ENCODE data around the gene FOXN3. TPM values are rescaled to one million over a fixed set of nuclear protein-coding genes. Genes with fewer than 3 reads are reported as not detected.
A peak's percentile ranks its signal among the peaks of the same experiment; 100 is the strongest.

The FOXN3 gene
- total RNA-seq, 1 donor from 2014 or later, result 41.4 TPM

GRCh38 chr14:89188492-89188891 lies 228.5 kb downstream of the FOXN3 start:
- no peaks in the 10 kb centered on the region for H3K9me3 Mint-ChIP-seq
- no peak for TF ChIP-seq CTCF (conservative IDR thresholded peaks at IDR 0.05)
- no peaks in the 10 kb centered on the region for H3K27me3 Mint-ChIP-seq (ENCODE audit: low read depth)
- DNase-seq (ENCODE audit: low read depth, low spot score), result no peak
- H3K27ac Mint-ChIP-seq (ENCODE audit: unreplicated experiment), result no peak overlapping the region
- peaks cover 24% of the 10 kb centered on the region for H3K4me1 Mint-ChIP-seq
- H3K4me3 Mint-ChIP-seq, result no peak overlapping the region
- H3K36me3 Mint-ChIP-seq (ENCODE audit: low read depth), result peaks cover 7% of the 10 kb centered on the region

GRCh38 chr14:89187501-89187900 lies 229.5 kb downstream of the FOXN3 start:
- peaks cover 7% of the 10 kb centered on the region for H3K36me3 Mint-ChIP-seq (ENCODE audit: low read depth)
- H3K27ac Mint-ChIP-seq (ENCODE audit: unreplicated experiment), result no peak overlapping the region
- no peaks in the 10 kb centered on the region for H3K27me3 Mint-ChIP-seq (ENCODE audit: low read depth)

GRCh38 chr14:89186856-89187376 lies 230.1 kb downstream of the FOXN3 start:
- peaks cover 7% of the 10 kb centered on the region for H3K36me3 Mint-ChIP-seq (ENCODE audit: low read depth)
- peak overlapping the region; percentile 64 for H3K27ac Mint-ChIP-seq (ENCODE audit: unreplicated experiment)
- H3K27me3 Mint-ChIP-seq (ENCODE audit: low read depth), result no peaks in the 10 kb centered on the region
- TF ChIP-seq CTCF (conservative IDR thresholded peaks at IDR 0.05), result no peak
- peaks cover 24% of the 10 kb centered on the region for H3K4me1 Mint-ChIP-seq
- H3K9me3 Mint-ChIP-seq, result no peaks in the 10 kb centered on the region
- no peak overlapping the region for H3K4me3 Mint-ChIP-seq
- no peak for DNase-seq (ENCODE audit: low read depth, low spot score)

More at GRCh38 chr14:89187501-89187900, 229.5 kb downstream of the FOXN3 start:
- Mint-ChIP-seq H3K4me1 (peaks cover 24% of the 10 kb centered on the region), H3K4me3 (no peak overlapping the region), H3K9me3 (no peaks in the 10 kb centered on the region)
- DNase-seq (ENCODE audit: low read depth, low spot score), result no peak
- no peak for TF ChIP-seq CTCF (conservative IDR thresholded peaks at IDR 0.05)

- no peaks in the 10 kb centered on the region for H3K27me3 Mint-ChIP-seq (ENCODE audit: low read depth)
- no peak overlapping the region for H3K4me3 Mint-ChIP-seq
- H3K4me1 Mint-ChIP-seq, result peaks cover 21% of the 10 kb centered on the region
- H3K9me3 Mint-ChIP-seq, result no peaks in the 10 kb centered on the region
- TF ChIP-seq CTCF (conservative IDR thresholded peaks at IDR 0.05), result no peak
- H3K27ac Mint-ChIP-seq (ENCODE audit: unreplicated experiment), result peak overlapping the region; percentile 9
- DNase-seq (ENCODE audit: low read depth, low spot score), result no peak
- peaks cover 7% of the 10 kb centered on the region for H3K36me3 Mint-ChIP-seq (ENCODE audit: low read depth)
Observed at GRCh38 chr14:89185919-89186855, 230.8 kb downstream of the FOXN3 start.

GRCh38 chr14:89184952-89185351 lies 232.1 kb downstream of the FOXN3 start:
- no peak overlapping the region for H3K4me3 Mint-ChIP-seq
- H3K27ac Mint-ChIP-seq (ENCODE audit: unreplicated experiment), result no peak overlapping the region
- H3K36me3 Mint-ChIP-seq (ENCODE audit: low read depth), result peaks cover 7% of the 10 kb centered on the region
- H3K27me3 Mint-ChIP-seq (ENCODE audit: low read depth), result no peaks in the 10 kb centered on the region
- TF ChIP-seq CTCF (conservative IDR thresholded peaks at IDR 0.05), result no peak
- no peak for DNase-seq (ENCODE audit: low read depth, low spot score)
- H3K9me3 Mint-ChIP-seq, result no peaks in the 10 kb centered on the region
- peaks cover 9% of the 10 kb centered on the region for H3K4me1 Mint-ChIP-seq

Measured in neural crest cell (in vitro differentiated cells).